Lung (tissue), 12 donors: ENCODE results near the gene CEP170. TPM values are rescaled to one million over a fixed set of nuclear protein-coding genes. Genes with fewer than 3 reads are reported as not detected.

Source experiments
- ATAC-seq: fragments of 200-7000 bp; cut with Tn5 transposase; one replicate; pipeline ENCODE4 v1.9.1; 2020; ENCODE audit warnings: moderate number of reproducible peaks; ENCODE audit not compliant: insufficient read depth, low FRiP score
- DNase-seq, 3 donors: peaks; one replicate each; pipeline ENCODE4 v3.0.0-alpha.2; 2013 to 2017
- H3K27ac ChIP-seq, 2 donors: one replicate each; pipeline ENCODE4 v1.5.1; 2013; ENCODE audit warnings: mild to moderate bottlenecking in 2 of 2, moderate library complexity in 2 of 2, control low read depth in 1 of 2, inconsistent platforms in 1 of 2, low read depth in 1 of 2, low read length in 1 of 2
- H3K27me3 ChIP-seq, 3 donors: one replicate each; pipeline ENCODE4 v1.5.1; 2013; ENCODE audit warnings: low read length in 2 of 3; ENCODE audit not compliant: control insufficient read depth in 3 of 3, insufficient read depth in 3 of 3
- H3K36me3 ChIP-seq, 4 donors: one replicate each; pipeline ENCODE4 v1.5.1; 2013; ENCODE audit warnings: low read length in 4 of 4, mild to moderate bottlenecking in 1 of 4, moderate library complexity in 1 of 4; ENCODE audit not compliant: control insufficient read depth in 4 of 4, insufficient read depth in 4 of 4
- H3K4me1 ChIP-seq, 5 donors: one replicate each; pipeline ENCODE4 v1.5.1; 2013; ENCODE audit warnings: low read length in 5 of 5, mild to moderate bottlenecking in 2 of 5, moderate library complexity in 1 of 5; ENCODE audit not compliant: control insufficient read depth in 5 of 5, insufficient read depth in 5 of 5
- H3K4me3 ChIP-seq: one replicate; pipeline ENCODE4 v1.5.1; 2013; ENCODE audit warnings: mild to moderate bottlenecking, control low read depth, moderate library complexity
- H3K9ac ChIP-seq, 2 donors: one replicate each; pipeline ENCODE4 v1.5.1; 2013; ENCODE audit warnings: low read length in 2 of 2, control low read depth in 1 of 2; ENCODE audit not compliant: insufficient read depth in 1 of 2
- H3K9me3 ChIP-seq, 4 donors: one replicate each; pipeline ENCODE4 v1.5.1; 2013; ENCODE audit warnings: low read length in 3 of 4, mild to moderate bottlenecking in 1 of 4, moderate library complexity in 1 of 4; ENCODE audit not compliant: control insufficient read depth in 4 of 4, insufficient read depth in 3 of 4
- WGBS, 2 donors: extraction: QIAGEN DNeasy Blood & Tissue Kit; methylation state at CpG; one replicate each; pipeline ENCODE4 v1.1.7; 2013; 5-methylcytosine and 5-hydroxymethylcytosine counted together
- polyA plus RNA-seq, 2 donors: library from polyadenylated mRNA; stranded (reverse); fragments of 200-250 nt; gene quantifications; one replicate each; pipeline ENCODE4 v1.2.1, GENCODE V29; 2013
- total RNA-seq, 2 donors: library from RNA; depleted of rRNA in 1 of 2; stranded (reverse); fragments of >200 nt in 1 of 2; gene quantifications; one replicate each; pipeline ENCODE4 v1.2.1, GENCODE V29; 2014 to 2021
- TF ChIP-seq, protein P1 (sequence below): IDR thresholded peaks from 2 replicates; pipeline ENCODE4 v1.5.1; 2012; ENCODE audit warnings: mild to moderate bottlenecking; ENCODE audit errors: control extremely low read depth, extremely low read depth
- donor health status: control.
- donor health status: control.
- donor health status: Bipolar disorder and iron deficiency.
- donor health status: healthy.
- donor health status: DM: yes; HTN: yes; CAD: no.

Gene CEP170
- total and polyA plus RNA-seq, 4 donors = 24.2 to 113 (median 55.8) TPM

DNA sequence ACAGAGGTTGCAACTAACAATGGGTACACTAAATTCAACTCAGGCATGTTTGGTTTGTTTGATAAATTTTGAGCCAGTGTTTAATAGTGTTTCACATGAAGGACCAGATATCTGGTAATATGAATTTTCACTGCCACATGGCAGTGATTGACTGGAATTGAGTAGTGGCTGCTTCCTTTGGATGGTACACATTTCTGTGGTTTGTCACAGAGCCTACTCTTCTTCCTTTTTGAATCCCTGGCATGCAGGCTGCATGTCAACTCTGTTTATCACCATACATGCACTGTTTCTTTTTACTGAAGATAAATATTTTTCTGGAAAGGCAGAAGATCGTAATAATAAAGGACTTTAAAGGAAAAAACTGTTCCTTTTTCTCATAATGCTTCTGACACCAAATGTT lies 36.2 kb upstream of the CEP170 start:
- 67 to 77% methylated on average over 1 of the region's 1 CpG for WGBS, 2 donors

DNA sequence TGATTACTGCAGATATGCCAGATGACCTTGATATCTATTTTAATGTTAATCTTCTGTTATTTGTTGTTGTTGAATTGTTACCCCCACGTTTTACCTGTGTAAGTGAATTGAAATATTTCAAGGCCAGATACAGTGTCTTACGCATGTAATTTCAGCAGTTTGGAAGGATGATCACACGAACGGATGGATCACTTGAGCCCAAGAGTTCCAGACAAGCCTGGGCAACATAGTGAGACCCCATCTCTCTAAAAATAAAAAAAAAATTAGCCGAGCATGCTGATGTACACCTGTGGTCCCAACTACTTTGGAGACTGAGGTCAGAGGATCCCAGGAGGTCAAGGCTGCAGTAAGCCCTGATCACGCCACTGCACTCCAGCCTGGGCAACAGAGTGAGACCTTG lies 33.0 kb upstream of the CEP170 start:
- Histone ChIP-seq H3K9me3 (no peaks in the 10 kb centered on the region), H3K27ac (peak overlapping the region in 1 of 2 donors; percentile 86), H3K4me1 (peaks cover 0 to 22% (median 0%) of the 10 kb centered on the region in 5 donors), H3K36me3 (peaks cover 2 to 22% (median 9%) of the 10 kb centered on the region in 4 donors), H3K9ac (no peak overlapping the region), H3K27me3 (no peaks in the 10 kb centered on the region), H3K4me3 (no peak overlapping the region)
- TF ChIP-seq, protein P1, sequence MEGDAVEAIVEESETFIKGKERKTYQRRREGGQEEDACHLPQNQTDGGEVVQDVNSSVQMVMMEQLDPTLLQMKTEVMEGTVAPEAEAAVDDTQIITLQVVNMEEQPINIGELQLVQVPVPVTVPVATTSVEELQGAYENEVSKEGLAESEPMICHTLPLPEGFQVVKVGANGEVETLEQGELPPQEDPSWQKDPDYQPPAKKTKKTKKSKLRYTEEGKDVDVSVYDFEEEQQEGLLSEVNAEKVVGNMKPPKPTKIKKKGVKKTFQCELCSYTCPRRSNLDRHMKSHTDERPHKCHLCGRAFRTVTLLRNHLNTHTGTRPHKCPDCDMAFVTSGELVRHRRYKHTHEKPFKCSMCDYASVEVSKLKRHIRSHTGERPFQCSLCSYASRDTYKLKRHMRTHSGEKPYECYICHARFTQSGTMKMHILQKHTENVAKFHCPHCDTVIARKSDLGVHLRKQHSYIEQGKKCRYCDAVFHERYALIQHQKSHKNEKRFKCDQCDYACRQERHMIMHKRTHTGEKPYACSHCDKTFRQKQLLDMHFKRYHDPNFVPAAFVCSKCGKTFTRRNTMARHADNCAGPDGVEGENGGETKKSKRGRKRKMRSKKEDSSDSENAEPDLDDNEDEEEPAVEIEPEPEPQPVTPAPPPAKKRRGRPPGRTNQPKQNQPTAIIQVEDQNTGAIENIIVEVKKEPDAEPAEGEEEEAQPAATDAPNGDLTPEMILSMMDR = no peak
- ATAC-seq (no peak), DNase-seq (no peak)
- WGBS, 2 donors = 61 to 78% methylated on average over 6 of the region's 6 CpGs

More for the DNA sequence above, 36.2 kb upstream of the CEP170 start:
- TF ChIP-seq, protein P1 = no peak
- ATAC-seq (no peak), DNase-seq (no peak)
- H3K36me3 ChIP-seq = peaks cover 2 to 25% (median 13%) of the 10 kb centered on the region in 4 donors
- peaks cover 0 to 14% (median 0%) of the 10 kb centered on the region in 5 donors for H3K4me1 ChIP-seq
- no peaks in the 10 kb centered on the region for H3K9me3 ChIP-seq
- H3K27ac ChIP-seq = no peak overlapping the region
- no peak overlapping the region for H3K9ac ChIP-seq
- no peaks in the 10 kb centered on the region for H3K27me3 ChIP-seq
- H3K4me3 ChIP-seq = no peak overlapping the region

DNA sequence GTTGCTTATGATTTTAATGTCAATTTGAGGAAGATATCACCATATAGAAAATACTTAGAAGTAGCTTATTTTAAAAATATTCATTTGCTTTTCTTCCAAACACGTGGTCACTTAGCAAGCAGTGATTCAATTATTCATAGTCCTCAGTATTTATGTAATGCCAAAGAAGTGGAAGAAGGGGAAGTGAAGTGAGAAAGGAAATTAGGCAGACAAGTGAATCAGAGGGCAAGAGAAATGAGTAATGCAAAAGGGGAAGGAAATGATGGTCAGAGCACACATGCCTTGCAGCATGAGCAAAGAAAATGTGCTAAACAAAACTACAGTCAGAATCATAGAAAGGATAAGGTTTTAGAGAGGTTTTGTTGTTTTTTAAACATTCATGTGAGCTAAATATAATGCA lies 32.6 kb upstream of the CEP170 start:
- TF ChIP-seq, protein P1 = no peak
- H3K27me3 ChIP-seq = no peaks in the 10 kb centered on the region
- peaks cover 0 to 22% (median 0%) of the 10 kb centered on the region in 5 donors for H3K4me1 ChIP-seq
- H3K27ac ChIP-seq = no peak overlapping the region
- no peak overlapping the region for H3K4me3 ChIP-seq
- ATAC-seq = peak; percentile 90
- H3K36me3 ChIP-seq = peaks cover 0 to 22% (median 9%) of the 10 kb centered on the region in 4 donors
- H3K9me3 ChIP-seq = no peaks in the 10 kb centered on the region
- DNase-seq = peak in 2 of 3 donors; percentile 50 to 53
- WGBS, 2 donors = 5% methylated on average over 1 of the region's 1 CpG
- peak overlapping the region in 1 of 2 donors; percentile 8 for H3K9ac ChIP-seq

DNA sequence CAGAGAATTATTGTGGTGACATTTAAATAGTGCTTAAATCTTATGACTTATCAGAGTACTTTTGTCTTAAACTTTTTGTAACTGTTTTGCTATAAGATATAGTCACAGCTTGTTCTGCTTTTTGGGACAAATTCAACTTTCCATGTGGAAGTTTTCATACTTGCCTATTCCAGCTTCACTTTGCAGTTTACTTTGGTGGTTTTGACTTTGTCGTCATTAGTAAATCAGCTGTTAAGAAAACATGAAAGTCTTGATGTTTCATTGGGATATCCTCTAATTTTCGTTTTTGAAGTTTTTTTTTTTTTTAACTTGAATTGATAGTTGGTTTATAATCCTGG lies 32.0 kb upstream of the CEP170 start:
- ATAC-seq (no peak), DNase-seq (peak in 2 of 3 donors; percentile 76 to 86)
- peaks cover 0 to 22% (median 10%) of the 10 kb centered on the region in 4 donors for H3K36me3 ChIP-seq
- H3K4me1 ChIP-seq = peaks cover 0 to 22% (median 0%) of the 10 kb centered on the region in 5 donors
- WGBS, 2 donors = 50 to 51% methylated on average over 2 of the region's 2 CpGs
- no peak overlapping the region for H3K4me3 ChIP-seq
- no peaks in the 10 kb centered on the region for H3K27me3 ChIP-seq
- peak overlapping the region in 1 of 2 donors; percentile 8 for H3K9ac ChIP-seq
- TF ChIP-seq, protein P1 = no peak
- no peaks in the 10 kb centered on the region for H3K9me3 ChIP-seq
- no peak overlapping the region for H3K27ac ChIP-seq
